Right lobe of liver (tissue), 4 donors: ENCODE measurements around the gene KY.

Source experiments
- CTCF ChIP-seq, 4 donors: fragments of 200-600 bp in 3 of 4; fragments of 450-650 bp in 1 of 4; IDR thresholded peaks; one replicate each; pipeline versions ENCODE4 v1.5.1 to v1.8.0; 2016 to 2022; ENCODE audit warnings: antibody characterized with exemption in 4 of 4, mild to moderate bottlenecking in 2 of 4
- POLR2A ChIP-seq: fragments of 450-650 bp; IDR thresholded peaks from one replicate; pipeline ENCODE4 v1.6.1; 2017; ENCODE audit warnings: antibody characterized with exemption, mild to moderate bottlenecking
- donor health status: DM: no; HTN: no; CAD: no.
- donor health status: DM: no; HTN: no; CAD: no.
- donor health status: DM: no; HTN: yes; CAD: no.

GRCh38 chr3:134682196-134682880 is 31.5 kb upstream of the KY start:
- TF ChIP-seq CTCF (IDR thresholded peaks at IDR 0.05) (no peak), POLR2A (no peak)
